ENCODE results near the gene IQSEC1. TPM values are rescaled to one million over a fixed set of nuclear protein-coding genes. Genes with fewer than 3 reads are reported as not detected.

IQSEC1 gene
- total RNA-seq, 1 donor from 2014 or later = 148 TPM

GRCh38 chr3:13047296-13048165 lies 25.7 kb downstream of the IQSEC1 start:
- H3K27ac ChIP-seq = no peak overlapping the region
- intact Hi-C loops (cut with DNase I) = no loop called here
- H3K36me3 ChIP-seq = no peaks in the 10 kb centered on the region
- no peaks in the 10 kb centered on the region for H3K4me1 ChIP-seq
- no peak overlapping the region for H3K4me3 ChIP-seq
- DNase-seq (ENCODE audit: low spot score in 2 of 2) = no peak
- TF ChIP-seq CTCF (IDR thresholded peaks at IDR 0.05) = peak in 1 of 3 experiments; percentile 7
- H3K9me3 ChIP-seq = no peaks in the 10 kb centered on the region
- no peaks in the 10 kb centered on the region for H3K27me3 ChIP-seq

- intact Hi-C loops (cut with DNase I) = no loop called here
- TF ChIP-seq CTCF (IDR thresholded peaks at IDR 0.05) = no peak
- DNase-seq (ENCODE audit: low spot score in 2 of 2) = no peak
Observed at GRCh38 chr3:13046569-13047274, 26.5 kb downstream of the IQSEC1 start.

GRCh38 chr3:13045904-13046568 lies 27.2 kb downstream of the IQSEC1 start:
- Histone ChIP-seq H3K27me3 (no peaks in the 10 kb centered on the region), H3K27ac (no peak overlapping the region), H3K36me3 (no peaks in the 10 kb centered on the region), H3K4me3 (no peak overlapping the region), H3K4me1 (no peaks in the 10 kb centered on the region), H3K9me3 (no peaks in the 10 kb centered on the region)
- intact Hi-C loops (cut with DNase I) = no loop called here
- DNase-seq (ENCODE audit: low spot score in 2 of 2) = peak in 1 of 2 donors; percentile 24
- TF ChIP-seq CTCF (IDR thresholded peaks at IDR 0.05) = no peak

More at GRCh38 chr3:13046569-13047274, 26.5 kb downstream of the IQSEC1 start:
- Histone ChIP-seq H3K4me1 (no peaks in the 10 kb centered on the region), H3K9me3 (no peaks in the 10 kb centered on the region), H3K27ac (no peak overlapping the region), H3K4me3 (no peak overlapping the region), H3K36me3 (no peaks in the 10 kb centered on the region), H3K27me3 (no peaks in the 10 kb centered on the region)

- Histone ChIP-seq H3K36me3 (no peaks in the 10 kb centered on the region), H3K27me3 (no peaks in the 10 kb centered on the region), H3K4me1 (no peaks in the 10 kb centered on the region), H3K27ac (no peak overlapping the region), H3K9me3 (no peaks in the 10 kb centered on the region), H3K4me3 (no peak overlapping the region)
- intact Hi-C loops (cut with DNase I) = no loop called here
- DNase-seq (ENCODE audit: low spot score in 2 of 2) = no peak
- no peak for TF ChIP-seq CTCF (IDR thresholded peaks at IDR 0.05)
Observed at GRCh38 chr3:13045241-13045903, 27.9 kb downstream of the IQSEC1 start.

GRCh38 chr3:13044496-13045240 lies 28.6 kb downstream of the IQSEC1 start:
- intact Hi-C loops (cut with DNase I) = no loop called here
- Histone ChIP-seq H3K4me3 (no peak overlapping the region), H3K27ac (no peak overlapping the region), H3K4me1 (no peaks in the 10 kb centered on the region), H3K27me3 (no peaks in the 10 kb centered on the region), H3K9me3 (no peaks in the 10 kb centered on the region), H3K36me3 (no peaks in the 10 kb centered on the region)
- TF ChIP-seq CTCF (IDR thresholded peaks at IDR 0.05) = no peak
- DNase-seq (ENCODE audit: low spot score in 2 of 2) = no peak
